ENCODE measurements around the gene CIAO2B. TPM values are rescaled to one million over a fixed set of nuclear protein-coding genes. Genes with fewer than 3 reads are reported as not detected.
A peak's percentile ranks its signal among the peaks of the same experiment; 100 is the strongest.
"Not testable (repeated sequence)": the region's sequence is repeated elsewhere in the genome, so short reads cannot be mapped to it uniquely, and the experiment has no call there.

The CIAO2B gene
- total RNA-seq, 1 donor from 2014 or later = 165 TPM

DNA sequence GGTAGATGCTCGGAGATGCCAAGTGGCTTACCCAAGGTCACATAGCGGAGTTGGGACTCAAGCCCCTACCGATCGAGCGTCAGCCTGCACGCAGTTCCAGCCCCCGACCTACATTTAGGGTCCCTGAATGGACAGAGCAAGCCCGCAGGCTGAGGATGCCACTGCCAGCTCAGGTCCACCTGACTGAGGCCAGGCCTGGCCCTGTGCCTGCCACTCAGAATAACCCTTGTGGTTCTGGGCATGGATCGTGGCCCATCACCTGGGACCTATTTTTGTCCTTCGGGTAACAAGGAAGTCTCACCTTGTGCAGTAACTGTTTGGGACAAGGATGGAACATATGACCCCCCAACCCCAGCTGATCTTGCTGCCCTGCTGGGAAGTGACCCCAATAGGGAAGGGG lies 32.6 kb downstream of the CIAO2B start:
- peaks cover 6% of the 10 kb centered on the region for H3K4me1 Mint-ChIP-seq (ENCODE audit: low read depth)
- no peaks in the 10 kb centered on the region for H3K27me3 Mint-ChIP-seq (ENCODE audit: low read depth)
- no peak overlapping the region for H3K27ac Mint-ChIP-seq
- H3K36me3 Mint-ChIP-seq (ENCODE audit: low read depth) = no peaks in the 10 kb centered on the region
- H3K9me3 Mint-ChIP-seq = no peaks in the 10 kb centered on the region
- intact Hi-C loops (cut with micrococcal nuclease) = loop anchor here (10.0 kb wide), 1 partner anchor 63 kb away; the partner anchor contains the start of gene CES3
- DNase-seq (ENCODE audit: low spot score) = no peak
- no peak overlapping the region for H3K4me3 Mint-ChIP-seq (ENCODE audit: low read depth)

DNA sequence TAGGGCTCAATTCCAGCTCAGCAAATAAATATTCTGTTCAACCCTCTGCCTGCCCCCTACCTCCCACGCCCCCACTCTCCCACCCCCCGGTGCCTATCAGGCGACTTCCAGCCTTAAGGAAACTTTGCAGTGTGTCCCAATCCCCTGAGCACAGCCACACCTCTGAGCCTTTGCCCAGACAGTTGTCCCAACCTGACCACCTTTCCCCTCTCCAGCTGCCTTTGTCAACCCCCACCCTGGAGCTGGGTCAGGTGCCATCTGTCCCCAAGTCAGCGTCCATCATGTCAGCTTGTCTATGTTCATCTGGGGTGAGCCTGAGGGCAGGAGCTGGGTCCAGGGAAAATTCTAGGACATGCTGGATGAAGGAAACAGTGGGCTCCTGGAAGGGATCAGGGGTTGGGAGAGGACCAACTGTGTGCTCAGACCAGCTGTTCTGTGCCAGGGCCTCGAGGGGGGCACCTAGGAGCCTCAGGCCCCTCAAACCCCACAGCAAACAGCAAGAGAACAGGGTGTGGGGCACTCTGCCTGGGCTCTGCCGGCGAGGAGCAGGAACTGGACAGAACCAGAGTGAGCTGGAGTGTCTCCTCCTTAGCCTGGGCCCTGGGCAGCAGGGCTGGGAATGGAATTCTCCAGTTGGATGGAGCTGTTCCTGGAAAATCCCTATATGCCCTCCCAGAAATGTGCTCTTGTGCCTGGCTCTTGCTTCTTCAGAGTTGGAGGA lies 33.3 kb downstream of the CIAO2B start:
- intact Hi-C loops (cut with micrococcal nuclease) = loop anchor here (10.0 kb wide), 1 partner anchor 64 kb away; the partner anchor contains the start of gene CES3
- no peak for DNase-seq (ENCODE audit: low spot score)
- no peaks in the 10 kb centered on the region for H3K27me3 Mint-ChIP-seq (ENCODE audit: low read depth)
- no peaks in the 10 kb centered on the region for H3K9me3 Mint-ChIP-seq
- H3K36me3 Mint-ChIP-seq (ENCODE audit: low read depth) = no peaks in the 10 kb centered on the region
- H3K4me3 Mint-ChIP-seq (ENCODE audit: low read depth) = no peak overlapping the region
- peaks cover 2% of the 10 kb centered on the region for H3K4me1 Mint-ChIP-seq (ENCODE audit: low read depth)
- no peak overlapping the region for H3K27ac Mint-ChIP-seq

DNA sequence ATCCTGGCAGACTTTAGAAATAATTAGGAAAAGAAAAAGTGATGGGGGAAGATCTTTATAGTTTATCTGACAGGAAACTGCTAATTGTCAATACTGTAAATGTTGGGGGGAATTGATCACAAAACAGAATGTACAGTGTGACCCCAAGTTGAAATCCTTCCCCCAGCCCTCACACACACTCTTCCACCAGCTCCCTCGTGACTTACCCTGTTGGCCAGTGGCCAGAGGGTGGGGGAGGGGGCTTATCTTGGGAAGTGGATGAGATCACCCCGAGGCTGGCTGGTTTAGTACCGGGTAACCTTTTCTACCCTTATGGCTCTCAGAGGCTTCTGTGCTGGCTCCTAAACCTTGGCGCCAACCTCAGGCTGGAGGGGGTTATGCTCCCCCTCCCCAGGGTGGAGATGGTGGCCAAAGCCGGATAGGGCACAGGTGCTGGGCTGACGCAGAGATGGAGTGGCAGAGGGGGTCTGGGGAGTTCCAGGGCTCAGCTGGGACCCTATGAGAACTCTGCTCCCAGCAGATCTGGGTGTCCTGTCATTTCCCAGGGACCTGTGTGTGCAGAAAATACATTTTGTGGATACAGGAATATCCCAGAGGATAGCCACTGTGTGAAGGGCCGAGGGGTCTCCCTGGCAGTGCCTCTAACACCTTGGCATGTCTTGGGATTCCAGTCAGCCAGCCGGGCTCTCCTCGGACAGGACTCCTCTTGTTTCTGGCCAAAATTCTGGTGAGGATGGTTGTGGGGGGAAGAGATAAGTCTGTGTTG lies 34.1 kb downstream of the CIAO2B start:
- intact Hi-C loops (cut with micrococcal nuclease) = loop anchor here (10.0 kb wide), 1 partner anchor 65 kb away; the partner anchor contains the start of gene CES3
- no peak overlapping the region for H3K4me3 Mint-ChIP-seq (ENCODE audit: low read depth)

GRCh38 chr16:66899310-66899944 lies 34.8 kb downstream of the CIAO2B start:
- H3K27me3 Mint-ChIP-seq (ENCODE audit: low read depth) = no peaks in the 10 kb centered on the region
- intact Hi-C loops (cut with micrococcal nuclease) = no loop called here
- DNase-seq (ENCODE audit: low spot score) = no peak
- H3K4me1 Mint-ChIP-seq (ENCODE audit: low read depth) = peaks cover 3% of the 10 kb centered on the region
- no peak overlapping the region for H3K27ac Mint-ChIP-seq
- no peaks in the 10 kb centered on the region for H3K9me3 Mint-ChIP-seq
- H3K36me3 Mint-ChIP-seq (ENCODE audit: low read depth) = no peaks in the 10 kb centered on the region
- no peak overlapping the region for H3K4me3 Mint-ChIP-seq (ENCODE audit: low read depth)

More for the DNA sequence above, 34.1 kb downstream of the CIAO2B start:
- H3K27me3 Mint-ChIP-seq (ENCODE audit: low read depth) = no peaks in the 10 kb centered on the region
- no peak overlapping the region for H3K27ac Mint-ChIP-seq
- no peaks in the 10 kb centered on the region for H3K36me3 Mint-ChIP-seq (ENCODE audit: low read depth)
- no peak for DNase-seq (ENCODE audit: low spot score)
- no peaks in the 10 kb centered on the region for H3K9me3 Mint-ChIP-seq
- peaks cover 3% of the 10 kb centered on the region for H3K4me1 Mint-ChIP-seq (ENCODE audit: low read depth)

- DNase-seq (ENCODE audit: low spot score) = no peak
- Mint-ChIP-seq H3K27me3 (ENCODE audit: low read depth) (no peaks in the 10 kb centered on the region), H3K36me3 (ENCODE audit: low read depth) (no peaks in the 10 kb centered on the region), H3K27ac (no peak overlapping the region), H3K9me3 (no peaks in the 10 kb centered on the region), H3K4me3 (ENCODE audit: low read depth) (no peak overlapping the region), H3K4me1 (ENCODE audit: low read depth) (peaks cover 4% of the 10 kb centered on the region)
- intact Hi-C loops (cut with micrococcal nuclease) = no loop called here
These were observed 35.3 kb downstream of the CIAO2B start for GRCh38 chr16:66898933-66899309.

DNA sequence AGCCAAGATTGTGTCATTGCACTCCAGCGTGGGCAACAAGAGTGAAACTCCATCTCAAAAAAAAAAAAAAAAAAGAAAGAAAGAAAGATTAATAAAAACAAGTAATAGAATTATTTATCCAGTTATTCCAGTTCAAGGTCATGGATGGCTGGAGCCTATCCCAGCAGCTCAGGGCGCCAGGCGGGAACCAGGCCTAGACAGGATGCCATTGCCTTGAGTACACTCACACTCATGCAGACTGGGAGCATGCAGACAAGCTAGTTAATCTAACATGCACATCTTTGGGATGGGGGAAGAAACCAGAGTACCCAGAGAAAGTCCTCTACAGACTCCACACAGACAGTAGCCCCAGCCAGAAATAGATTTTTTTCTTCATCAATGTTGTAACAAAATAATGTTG lies 36.0 kb downstream of the CIAO2B start:
- Mint-ChIP-seq H3K27me3 (ENCODE audit: low read depth) (no peaks in the 10 kb centered on the region), H3K4me3 (ENCODE audit: low read depth) (no peak overlapping the region), H3K9me3 (no peaks in the 10 kb centered on the region), H3K36me3 (ENCODE audit: low read depth) (peaks cover under 1% of the 10 kb centered on the region), H3K27ac (no peak overlapping the region), H3K4me1 (ENCODE audit: low read depth) (peaks cover 5% of the 10 kb centered on the region)
- intact Hi-C loops (cut with micrococcal nuclease) = no loop called here
- no peak for DNase-seq (ENCODE audit: low spot score)

DNA sequence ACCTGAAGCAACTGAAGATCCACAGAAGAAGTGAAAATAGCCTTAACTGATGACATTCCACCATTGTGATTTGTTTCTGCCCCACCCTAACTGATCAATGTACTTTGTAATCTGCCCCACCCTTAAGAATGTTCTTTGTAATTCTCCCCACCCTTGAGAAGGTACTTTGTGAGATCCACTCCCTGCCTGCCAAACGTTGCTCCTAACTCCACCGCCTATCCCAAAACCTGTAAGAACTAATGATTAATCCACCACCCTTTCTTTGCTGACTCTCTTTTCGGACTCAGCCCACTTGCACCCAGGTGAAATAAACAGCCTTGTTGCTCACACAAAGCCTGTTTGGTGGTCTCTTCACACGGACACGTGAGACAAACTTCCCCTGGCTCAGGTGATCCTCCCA lies 37.5 kb downstream of the CIAO2B start:
- H3K4me3 Mint-ChIP-seq (ENCODE audit: low read depth); H3K36me3 Mint-ChIP-seq (ENCODE audit: low read depth); H3K4me1 Mint-ChIP-seq (ENCODE audit: low read depth); H3K27me3 Mint-ChIP-seq (ENCODE audit: low read depth); H3K9me3 Mint-ChIP-seq; DNase-seq (ENCODE audit: low spot score); H3K27ac Mint-ChIP-seq; intact Hi-C loops (cut with micrococcal nuclease): not testable (repeated sequence)

DNA sequence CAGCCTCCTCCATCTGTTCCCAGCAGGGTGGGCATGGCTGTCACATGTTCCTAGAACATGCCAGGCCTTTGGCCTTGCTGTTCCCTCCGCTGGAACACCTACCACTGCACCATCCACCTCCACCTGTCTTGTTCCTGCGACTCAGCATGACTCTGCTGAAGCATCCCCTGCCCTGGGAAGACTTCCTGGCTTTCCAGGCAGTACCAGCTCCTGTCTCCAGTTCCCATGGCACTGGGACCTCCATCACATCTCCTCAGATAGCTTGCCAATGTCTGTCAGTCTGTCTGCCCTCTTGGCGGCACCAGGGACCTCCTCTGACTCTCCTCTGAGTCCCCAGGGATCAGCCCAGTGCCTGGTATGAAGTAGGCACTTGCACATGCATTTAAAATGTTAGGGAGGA lies 38.2 kb downstream of the CIAO2B start:
- Mint-ChIP-seq H3K4me1 (ENCODE audit: low read depth) (peaks cover 9% of the 10 kb centered on the region), H3K4me3 (ENCODE audit: low read depth) (no peak overlapping the region), H3K27me3 (ENCODE audit: low read depth) (no peaks in the 10 kb centered on the region), H3K9me3 (no peaks in the 10 kb centered on the region), H3K36me3 (ENCODE audit: low read depth) (peaks cover 13% of the 10 kb centered on the region), H3K27ac (peak overlapping the region; percentile 5)
- intact Hi-C loops (cut with micrococcal nuclease) = loop anchor here (1.0 kb wide), 1 partner anchor 32 kb away; no protein-coding TSS in a partner anchor
- no peak for DNase-seq (ENCODE audit: low spot score)

- DNase-seq (ENCODE audit: low spot score) = no peak
- Mint-ChIP-seq H3K27me3 (ENCODE audit: low read depth) (no peaks in the 10 kb centered on the region), H3K4me1 (ENCODE audit: low read depth) (peaks cover 9% of the 10 kb centered on the region), H3K4me3 (ENCODE audit: low read depth) (no peak overlapping the region), H3K36me3 (ENCODE audit: low read depth) (peaks cover 13% of the 10 kb centered on the region), H3K27ac (peak overlapping the region; percentile 5), H3K9me3 (no peaks in the 10 kb centered on the region)
- intact Hi-C loops (cut with micrococcal nuclease) = loop anchor here (1.0 kb wide), 1 partner anchor 33 kb away; no protein-coding TSS in a partner anchor
These were observed 38.6 kb downstream of the CIAO2B start for GRCh38 chr16:66895689-66895979.

DNA sequence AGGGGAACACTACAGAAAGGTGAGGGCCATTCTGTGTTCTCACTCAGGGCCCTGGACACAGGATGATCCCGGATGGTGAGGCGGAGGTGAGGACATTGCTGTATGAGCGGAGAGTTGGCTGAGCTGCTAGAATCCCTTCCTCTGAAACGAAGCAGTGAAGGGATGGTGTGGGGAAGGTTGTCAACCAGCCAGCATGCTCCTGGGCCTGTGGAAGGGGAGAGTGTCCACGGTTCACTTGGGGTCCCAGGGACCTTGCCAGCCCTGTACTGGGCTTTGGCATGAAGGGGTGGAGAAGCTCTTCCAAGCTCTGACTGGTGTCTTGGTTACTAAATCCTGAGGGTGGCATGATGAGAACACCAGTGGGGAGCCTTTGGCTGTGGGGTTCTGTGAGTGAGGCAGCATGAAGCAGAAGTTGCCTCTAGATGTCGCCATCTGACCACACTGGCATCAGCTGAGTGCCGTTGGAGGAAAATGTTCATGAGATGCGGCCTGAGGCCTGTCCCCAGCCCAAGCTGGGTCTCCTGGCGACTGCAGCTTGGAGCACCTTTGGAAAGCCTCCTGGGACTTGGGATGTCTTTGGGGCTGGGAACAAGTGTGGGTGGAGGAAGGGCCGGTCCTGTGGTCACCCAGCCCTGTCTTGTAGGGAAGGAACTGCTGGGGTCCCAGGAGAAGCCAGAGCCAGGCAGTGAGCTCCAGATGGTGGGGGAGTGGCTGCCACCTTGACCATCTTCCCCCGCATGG lies 39.1 kb downstream of the CIAO2B start:
- Mint-ChIP-seq H3K27ac (no peak overlapping the region), H3K4me1 (ENCODE audit: low read depth) (peaks cover 9% of the 10 kb centered on the region)
- intact Hi-C loops (cut with micrococcal nuclease) = loop anchor here (1.0 kb wide), 1 partner anchor 33 kb away; no protein-coding TSS in a partner anchor

DNA sequence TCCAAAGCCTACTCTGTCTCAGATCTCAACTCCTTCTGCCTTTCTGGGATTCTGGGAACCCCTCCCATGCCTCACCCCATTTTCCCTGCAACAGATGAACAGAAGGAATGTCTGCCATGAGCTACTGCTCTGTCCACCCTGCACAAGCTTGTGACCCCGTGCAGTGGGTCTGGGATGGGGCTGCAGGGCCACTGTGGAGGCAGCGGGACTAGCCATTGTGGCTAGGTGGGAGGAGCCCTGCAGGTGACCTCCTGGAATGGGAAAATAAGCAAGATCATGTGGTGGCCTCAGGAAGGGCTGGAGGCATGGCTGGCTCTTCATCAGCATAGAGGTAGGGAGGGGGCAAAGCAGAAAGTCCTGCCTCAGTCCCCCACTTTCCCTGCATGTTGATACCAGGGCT lies 40.1 kb downstream of the CIAO2B start:
- no peaks in the 10 kb centered on the region for H3K9me3 Mint-ChIP-seq
- peaks cover 9% of the 10 kb centered on the region for H3K4me1 Mint-ChIP-seq (ENCODE audit: low read depth)
- H3K27me3 Mint-ChIP-seq (ENCODE audit: low read depth) = no peaks in the 10 kb centered on the region
- peaks cover 18% of the 10 kb centered on the region for H3K36me3 Mint-ChIP-seq (ENCODE audit: low read depth)
- DNase-seq (ENCODE audit: low spot score) = no peak
- H3K4me3 Mint-ChIP-seq (ENCODE audit: low read depth) = no peak overlapping the region
- intact Hi-C loops (cut with micrococcal nuclease) = no loop called here
- H3K27ac Mint-ChIP-seq = no peak overlapping the region

More for the DNA sequence above, 39.1 kb downstream of the CIAO2B start:
- H3K4me3 Mint-ChIP-seq (ENCODE audit: low read depth) = no peak overlapping the region
- no peaks in the 10 kb centered on the region for H3K9me3 Mint-ChIP-seq
- DNase-seq (ENCODE audit: low spot score) = peak; percentile 49
- peaks cover 13% of the 10 kb centered on the region for H3K36me3 Mint-ChIP-seq (ENCODE audit: low read depth)
- no peaks in the 10 kb centered on the region for H3K27me3 Mint-ChIP-seq (ENCODE audit: low read depth)

GRCh38 chr16:66891797-66892196 lies 42.4 kb downstream of the CIAO2B start:
- no peaks in the 10 kb centered on the region for H3K27me3 Mint-ChIP-seq (ENCODE audit: low read depth)
- no peak overlapping the region for H3K27ac Mint-ChIP-seq
- DNase-seq (ENCODE audit: low spot score) = no peak
- H3K4me1 Mint-ChIP-seq (ENCODE audit: low read depth) = peaks cover 21% of the 10 kb centered on the region
- no peak overlapping the region for H3K4me3 Mint-ChIP-seq (ENCODE audit: low read depth)
- no peaks in the 10 kb centered on the region for H3K9me3 Mint-ChIP-seq
- peaks cover 36% of the 10 kb centered on the region for H3K36me3 Mint-ChIP-seq (ENCODE audit: low read depth)
- intact Hi-C loops (cut with micrococcal nuclease) = no loop called here

Measured in activated T-helper 2 cell treated with anti-CD3 and anti-CD28 coated beads, Interferon-gamma antibody, Interleukin-2, Interleukin-4, amounts not matched to agents 10 μg/mL and 5 μg/mL and 100 μg/mL, durations not matched to agents 14 hours and 24 hours and 36 hours (primary cell).